HPDE6-E6E7 (cell line): ENCODE measurements around the gene GABPB1.

Experiments used
- DNase-seq: peaks from one replicate; pipeline ENCODE4 v3.0.0; 2011; ENCODE audit warnings: missing footprints; ENCODE audit errors: extremely low spot score

The GABPB1 gene

DNA sequence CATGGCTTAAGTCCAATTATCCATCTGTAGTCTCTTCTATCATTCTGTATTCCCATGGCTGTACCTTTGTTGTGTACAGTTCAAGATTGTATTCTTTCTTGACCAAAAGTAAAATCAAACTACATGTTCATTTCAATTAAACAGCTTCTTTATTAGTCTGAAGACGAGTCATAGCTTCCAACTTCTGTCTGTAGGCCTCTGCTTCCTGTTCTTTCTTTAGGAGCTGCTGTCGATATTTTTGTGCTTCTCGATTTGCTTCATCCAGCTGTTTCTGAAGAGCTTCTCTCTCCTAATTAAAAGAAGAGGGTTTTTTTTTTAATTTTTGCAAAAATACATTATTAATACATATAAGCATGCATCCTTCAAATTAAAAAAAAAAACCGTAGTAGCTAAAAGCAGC, 76.5 kb downstream of the GABPB1 start:
- no peak for DNase-seq

DNA sequence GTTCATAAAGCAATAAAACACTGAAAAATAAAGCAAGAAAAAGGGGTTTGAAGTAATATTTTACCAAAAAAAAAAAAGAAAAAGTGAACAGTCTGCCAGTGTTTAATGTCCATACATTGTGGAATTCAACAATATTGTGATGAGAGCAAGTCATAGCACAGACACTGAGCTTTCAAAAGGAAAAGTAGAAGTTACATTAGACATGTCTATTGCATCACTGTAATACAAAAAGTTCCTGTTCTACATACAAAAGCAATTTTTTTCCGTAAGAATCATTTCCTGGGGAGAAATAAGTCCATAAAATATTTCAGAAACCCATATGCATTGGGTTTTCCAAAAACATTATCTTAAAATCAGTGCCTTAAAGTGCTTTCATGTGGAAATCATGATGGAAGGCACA, 77.6 kb downstream of the GABPB1 start:
- DNase-seq = no peak

DNA sequence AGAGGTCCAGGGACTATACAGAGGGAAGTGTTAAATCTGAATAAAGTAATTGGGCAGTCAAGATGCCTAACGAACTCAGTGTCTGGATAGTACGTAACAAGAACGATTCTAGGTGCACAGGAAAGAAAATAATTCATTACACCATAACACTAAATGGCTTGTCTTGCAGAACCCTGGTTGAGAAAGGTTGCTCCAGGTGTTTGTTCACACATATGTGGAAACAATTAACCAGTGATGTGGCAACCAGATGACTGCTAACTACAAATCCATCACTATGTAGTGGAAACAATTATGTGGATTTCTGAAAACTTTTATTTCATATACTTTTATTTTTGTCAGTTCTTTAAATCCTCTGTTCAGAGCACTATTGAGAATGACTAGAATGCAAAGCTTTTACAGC, 79.1 kb downstream of the GABPB1 start:
- DNase-seq = no peak

DNA sequence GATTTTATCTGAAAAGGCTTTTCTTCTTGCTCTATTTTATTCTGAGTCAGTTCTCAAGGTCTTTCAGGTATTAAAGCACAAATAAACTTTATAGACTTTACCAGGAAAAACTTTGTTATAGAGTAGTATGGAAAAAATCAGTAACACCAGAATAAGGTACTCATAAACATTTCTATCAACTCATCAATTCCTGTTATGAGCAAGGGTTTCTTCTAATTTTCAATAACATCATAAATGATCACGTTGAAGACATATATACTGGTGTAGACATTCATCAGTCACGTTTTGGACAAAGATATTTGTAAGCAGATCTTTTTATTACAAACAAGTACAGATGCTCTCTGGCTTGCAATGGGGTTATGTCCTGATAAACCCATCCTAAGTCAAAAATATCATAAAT, 79.9 kb downstream of the GABPB1 start:
- no peak for DNase-seq

DNA sequence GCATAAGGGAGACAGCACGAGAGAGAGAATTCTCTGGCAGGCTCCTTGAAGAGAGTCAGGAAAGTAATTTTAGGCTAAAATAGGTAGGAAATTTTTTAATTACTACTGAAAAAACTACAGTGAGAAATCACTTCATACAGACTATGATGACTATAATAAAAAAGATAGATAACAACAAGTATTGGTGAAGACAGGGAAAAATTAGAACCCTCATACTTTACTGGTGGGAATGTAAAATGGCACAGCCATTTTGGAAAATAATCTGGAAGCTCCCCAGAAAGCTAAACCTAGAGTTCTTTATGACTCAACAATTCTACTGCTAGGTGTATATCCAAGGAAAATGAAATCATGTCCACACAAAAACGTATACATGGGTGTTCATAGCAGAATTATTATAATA, 87.4 kb downstream of the GABPB1 start:
- no peak for DNase-seq

DNA sequence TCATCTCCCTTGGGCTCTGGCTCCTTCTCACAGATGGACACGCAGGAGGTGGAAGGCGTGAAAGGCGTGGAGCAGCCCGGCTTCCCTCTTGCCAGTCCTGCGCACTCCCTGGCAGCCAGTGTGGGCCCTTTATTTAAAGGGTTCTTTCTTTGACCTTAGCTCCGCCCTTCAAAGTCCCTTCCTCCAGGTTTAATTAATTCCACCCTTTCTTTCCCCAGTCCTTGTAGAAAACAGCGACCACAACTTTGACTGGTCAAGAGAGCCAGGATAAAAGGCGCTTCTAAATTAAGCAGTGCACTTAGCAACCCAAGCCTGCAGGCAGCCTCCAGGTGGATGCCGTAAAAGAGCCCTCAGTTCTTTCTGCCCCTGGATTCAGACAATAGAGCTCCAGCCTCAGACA, 89.4 kb downstream of the GABPB1 start, which contains the start of gene HDC:
Gene HDC (minus strand): TSS at position 107 of the 400 bp plus-strand sequence. CDS start 103 bp downstream, at position 4.
- no peak for DNase-seq

DNA sequence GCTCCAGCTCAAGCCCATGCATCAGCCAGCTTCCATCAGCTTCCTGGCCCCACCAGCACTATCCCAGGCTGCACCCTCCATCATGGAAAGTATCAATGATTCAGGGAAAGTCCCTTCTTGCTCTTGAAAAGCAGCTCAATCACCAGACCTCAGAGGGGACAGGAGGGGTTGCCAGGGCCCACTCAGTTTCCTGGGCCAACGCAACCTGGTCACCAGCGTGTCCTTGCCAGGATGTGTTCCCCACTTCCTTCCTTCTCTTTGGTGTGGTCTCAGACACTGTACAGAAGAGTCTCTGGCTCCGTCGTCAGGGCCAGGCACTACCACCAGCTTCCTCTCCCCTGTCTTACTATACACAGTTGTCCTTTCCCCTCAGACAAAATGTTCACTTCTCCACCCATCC, 92.5 kb downstream of the GABPB1 start:
- no peak for DNase-seq

DNA sequence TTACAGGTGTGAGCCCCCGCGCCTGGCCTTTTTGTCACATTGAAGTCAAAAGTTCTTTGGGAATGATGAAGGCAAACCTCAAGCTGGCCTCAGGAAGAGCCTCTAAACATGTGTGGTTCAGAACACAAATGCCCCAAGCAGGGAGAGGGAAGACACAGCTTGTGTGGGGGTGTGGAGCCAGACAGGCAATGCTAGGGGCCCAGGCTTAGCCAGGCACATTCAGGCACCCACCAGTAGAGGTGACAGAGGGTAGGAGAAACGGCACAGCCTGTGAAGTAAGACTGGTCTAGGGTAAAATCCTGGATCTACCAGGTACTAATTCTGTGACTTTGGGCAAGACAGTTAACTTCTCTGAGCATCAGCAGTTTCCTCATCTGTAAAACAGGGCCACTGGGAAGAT, 93.0 kb downstream of the GABPB1 start:
- DNase-seq = no peak

DNA sequence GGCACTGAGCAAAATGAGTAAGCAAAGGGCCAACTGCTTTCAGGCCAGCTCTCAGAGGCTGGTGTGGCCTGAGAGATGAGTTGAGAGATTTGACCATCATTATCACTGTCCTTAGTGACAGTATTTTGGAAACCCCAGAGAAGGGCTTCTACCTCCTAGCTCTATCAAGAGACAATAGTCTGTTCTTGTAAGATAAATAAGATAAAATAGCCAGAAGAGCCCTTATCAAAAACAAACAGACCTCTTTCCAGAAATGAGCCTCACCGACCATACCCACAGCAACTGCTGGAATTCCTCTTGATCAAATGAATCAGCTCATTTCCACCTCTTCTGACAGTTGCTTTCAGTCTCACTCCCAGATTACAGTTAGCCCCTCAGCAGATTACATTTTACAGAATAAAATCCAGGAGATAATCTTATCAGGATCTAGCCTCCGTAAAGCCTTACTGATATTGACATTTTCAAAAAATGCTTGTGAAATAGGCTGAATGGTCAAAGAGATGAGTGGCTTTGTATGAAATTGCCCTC, 94.0 kb downstream of the GABPB1 start:
- DNase-seq = no peak

DNA sequence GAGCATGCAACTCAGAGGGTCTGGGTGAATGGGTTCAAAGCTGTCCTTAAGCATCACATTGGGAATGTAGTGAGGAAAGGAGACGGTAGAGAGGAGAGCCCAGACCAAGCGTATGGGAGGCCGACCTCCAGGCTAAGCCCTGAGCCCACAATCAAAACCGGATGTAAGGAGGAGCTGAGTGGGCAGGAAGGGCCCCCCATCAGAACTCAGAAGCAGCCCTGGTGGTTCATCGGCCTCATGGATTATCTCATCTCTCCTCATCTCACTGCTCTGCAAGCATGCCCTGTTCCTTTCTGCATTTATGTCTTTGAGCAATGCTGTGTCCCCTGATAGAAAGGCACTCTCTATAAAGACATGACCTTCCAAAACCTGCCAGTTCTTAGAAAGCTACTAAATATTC, 95.7 kb downstream of the GABPB1 start:
- no peak for DNase-seq

DNA sequence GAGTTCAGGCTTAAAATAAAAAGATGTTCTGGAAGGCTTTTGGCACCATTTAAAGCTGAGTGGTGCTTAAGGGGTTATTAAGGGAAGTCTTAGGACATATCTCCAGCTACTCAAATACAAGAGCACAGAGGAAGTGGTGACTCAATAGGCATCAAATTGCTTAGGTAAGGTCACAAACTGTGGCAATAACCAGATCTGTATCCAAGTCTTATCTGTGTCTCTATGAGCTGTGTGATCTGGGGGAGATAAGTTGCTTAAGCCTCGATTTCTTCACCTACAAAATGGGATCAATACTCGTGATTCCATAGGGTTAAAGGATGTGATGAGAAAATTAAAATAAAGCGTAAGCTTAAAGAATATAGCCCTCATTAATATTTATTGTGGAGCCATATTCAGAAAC, 97.1 kb downstream of the GABPB1 start:
- peak; percentile 37 for DNase-seq

DNA sequence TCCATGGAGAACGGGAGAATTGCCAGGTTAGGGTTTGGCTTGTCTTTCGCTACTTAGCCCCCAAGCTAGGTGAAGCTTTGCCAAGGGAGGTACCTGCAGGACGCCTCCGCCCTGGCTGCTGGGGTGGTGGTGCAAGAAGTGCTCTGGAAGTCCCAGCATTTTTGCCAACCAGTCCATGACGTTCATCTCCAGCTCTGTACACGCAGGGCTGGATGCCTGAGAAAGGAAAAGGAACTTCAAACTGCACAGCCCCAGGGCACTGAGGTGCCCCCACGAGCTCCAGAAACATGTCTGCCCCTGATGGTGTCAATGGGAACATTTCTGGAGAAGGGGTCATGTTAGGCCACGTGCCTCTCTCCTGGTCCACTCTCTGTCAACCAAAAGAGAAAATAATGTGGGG, 97.7 kb downstream of the GABPB1 start:
- no peak for DNase-seq

DNA sequence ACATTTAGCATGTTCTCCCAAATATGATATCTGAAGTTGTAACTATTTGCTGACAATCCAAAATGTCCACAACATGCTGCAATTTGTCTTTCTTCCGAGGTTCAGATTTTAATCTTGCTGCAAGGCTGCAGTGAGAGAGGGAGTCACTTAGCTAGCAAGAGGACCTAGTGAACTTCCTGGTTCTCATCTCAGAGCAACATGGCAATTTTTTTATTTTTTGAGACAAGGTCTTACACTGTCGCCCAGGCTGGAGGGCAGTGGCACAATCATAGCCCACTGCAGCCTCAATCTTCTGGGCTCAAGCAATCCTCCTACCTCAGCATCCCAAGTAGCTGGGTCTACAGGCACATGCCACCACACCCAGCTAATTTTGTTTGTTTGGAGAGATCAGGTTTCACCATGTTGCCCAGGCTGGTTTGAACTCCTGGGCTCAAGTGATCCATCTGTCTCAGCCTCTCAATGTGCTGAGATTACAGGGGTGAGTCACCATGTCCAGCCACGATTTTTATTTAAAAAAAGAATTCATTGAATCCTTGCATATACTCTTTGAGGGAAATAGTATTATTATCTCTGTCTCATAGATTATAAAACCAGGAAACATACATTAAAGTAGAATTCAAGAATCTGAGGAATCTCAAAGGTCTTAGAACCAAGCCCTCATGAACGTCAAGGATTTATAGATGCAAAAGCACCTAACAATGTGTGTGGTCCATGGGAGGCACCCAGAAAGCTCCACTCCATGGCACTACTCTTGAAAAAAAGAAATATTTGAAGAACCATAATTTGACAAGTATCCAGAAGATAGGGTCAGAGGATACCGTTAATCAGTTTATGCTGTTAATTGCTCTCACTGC, 98.6 kb downstream of the GABPB1 start:
- no peak for DNase-seq

DNA sequence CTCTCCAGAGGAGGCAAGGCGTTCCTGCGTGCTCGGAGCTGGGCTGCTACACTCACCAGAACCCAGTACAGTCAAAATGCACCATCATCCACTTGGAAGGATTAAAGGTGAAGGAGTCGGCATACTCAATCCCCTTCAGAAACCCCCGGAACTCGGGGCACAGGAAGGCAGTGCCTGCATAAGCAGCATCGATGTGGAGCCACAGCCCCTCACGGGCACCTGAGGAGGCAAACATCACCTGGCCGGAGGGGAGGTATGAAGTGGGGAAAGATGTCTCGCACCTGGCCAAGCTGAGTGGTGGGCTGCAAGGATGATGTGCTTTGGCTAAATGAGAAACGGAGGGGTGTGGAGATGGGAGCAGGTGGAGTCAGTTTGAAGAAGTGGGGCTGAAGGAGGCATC, 102.4 kb downstream of the GABPB1 start:
- DNase-seq = no peak

DNA sequence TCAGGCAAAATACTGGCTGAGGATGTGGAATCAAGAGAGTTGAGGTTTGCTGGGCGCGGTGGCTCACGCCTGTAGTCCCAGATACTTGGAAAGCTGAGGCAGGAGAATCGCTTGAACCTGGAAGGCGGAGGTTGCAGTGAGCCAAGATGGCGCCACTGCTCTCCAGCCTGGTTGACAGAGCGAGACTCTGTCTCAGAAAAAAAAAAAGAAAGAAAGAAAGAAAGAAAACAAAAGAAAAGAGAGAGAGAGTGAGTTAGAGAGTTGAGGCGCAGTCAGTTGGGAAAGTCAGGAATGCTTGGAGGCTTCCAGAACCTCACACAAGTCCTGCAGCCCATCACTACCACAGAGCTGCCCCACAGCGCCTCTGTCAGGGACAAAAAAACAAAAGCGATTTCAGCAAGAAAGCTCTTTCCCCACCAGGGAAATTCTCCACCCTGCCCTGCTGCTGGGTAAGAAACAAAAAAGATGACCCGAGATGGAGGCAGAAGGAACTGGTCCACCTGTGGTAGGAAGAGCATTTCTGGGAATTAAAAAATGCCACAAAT, 103.3 kb downstream of the GABPB1 start:
- DNase-seq = no peak

DNA sequence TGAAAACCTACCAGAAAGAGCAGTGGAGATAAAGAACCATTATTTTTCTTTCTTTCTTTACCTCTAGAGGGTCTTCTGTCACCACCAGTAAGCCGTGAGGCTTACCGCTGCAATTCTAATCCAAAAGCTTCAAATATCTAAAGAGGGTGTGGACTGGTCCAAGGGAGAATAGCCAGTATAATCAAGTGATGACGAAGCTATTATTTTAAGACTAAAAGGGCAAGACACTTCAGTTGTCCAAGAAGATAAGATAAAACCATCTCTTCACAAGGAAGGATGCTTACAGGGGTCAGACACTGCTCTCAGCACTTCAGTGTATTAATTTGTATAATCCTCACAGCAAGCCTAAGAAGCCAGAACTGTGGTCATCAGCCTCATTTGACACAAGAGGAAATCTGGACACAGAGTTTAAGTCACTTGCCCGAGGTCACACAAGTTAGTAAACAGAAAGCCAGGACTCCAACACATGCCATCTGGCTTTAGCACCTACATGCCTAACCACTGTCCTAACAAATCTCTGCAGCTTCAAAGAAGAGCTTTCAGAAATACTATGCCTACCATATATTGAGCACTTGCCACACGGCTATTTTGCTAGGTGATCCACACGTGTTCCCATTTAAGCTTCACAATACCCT, 104.1 kb downstream of the GABPB1 start:
- no peak for DNase-seq

DNA sequence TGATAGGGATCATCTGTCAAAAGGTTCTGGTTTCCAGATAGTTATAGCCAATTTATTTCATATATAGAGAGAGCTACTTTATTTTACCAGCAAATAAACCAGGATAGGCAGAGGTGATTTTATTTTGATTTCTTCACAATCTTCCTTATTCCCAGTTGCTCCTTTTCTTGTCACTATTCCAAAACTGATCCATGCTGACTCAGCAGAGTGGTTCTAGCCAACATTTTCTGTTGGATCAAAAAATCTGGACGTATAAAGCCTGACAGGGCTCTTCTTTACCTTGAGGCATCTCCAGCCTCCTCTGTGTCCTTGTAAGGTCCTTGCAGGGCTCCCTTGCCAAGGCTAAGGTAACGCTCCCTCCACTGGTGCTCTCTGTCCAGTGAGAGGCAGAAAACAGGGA, 105.3 kb downstream of the GABPB1 start:
- DNase-seq = no peak

DNA sequence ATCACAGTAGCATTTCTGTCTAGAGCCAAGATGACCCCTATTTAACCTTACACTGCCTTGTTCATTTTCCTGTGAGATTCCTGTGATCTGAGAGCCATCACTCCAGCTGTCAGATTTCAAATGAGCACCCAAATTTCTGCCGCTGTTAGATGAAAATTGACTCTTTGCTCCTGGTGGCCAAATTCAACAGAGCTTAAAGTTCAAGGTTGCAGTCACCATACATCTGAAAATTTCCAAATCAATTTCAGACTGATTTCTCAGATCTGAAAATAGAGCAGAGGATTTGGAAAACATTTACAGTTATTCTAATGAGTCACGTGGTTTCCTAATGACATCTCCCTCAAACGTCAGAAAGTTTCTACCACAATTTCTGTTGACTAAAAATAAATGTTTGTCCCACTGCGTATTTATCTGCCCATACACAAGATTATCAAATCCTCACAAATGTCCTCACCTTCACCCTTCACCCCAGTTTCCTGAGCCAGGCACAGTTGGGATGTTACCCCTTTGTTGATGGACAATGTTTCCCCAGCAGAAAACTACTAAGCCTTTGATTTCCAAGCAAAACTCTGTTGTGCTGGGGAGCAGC, 105.9 kb downstream of the GABPB1 start:
- DNase-seq = no peak

DNA sequence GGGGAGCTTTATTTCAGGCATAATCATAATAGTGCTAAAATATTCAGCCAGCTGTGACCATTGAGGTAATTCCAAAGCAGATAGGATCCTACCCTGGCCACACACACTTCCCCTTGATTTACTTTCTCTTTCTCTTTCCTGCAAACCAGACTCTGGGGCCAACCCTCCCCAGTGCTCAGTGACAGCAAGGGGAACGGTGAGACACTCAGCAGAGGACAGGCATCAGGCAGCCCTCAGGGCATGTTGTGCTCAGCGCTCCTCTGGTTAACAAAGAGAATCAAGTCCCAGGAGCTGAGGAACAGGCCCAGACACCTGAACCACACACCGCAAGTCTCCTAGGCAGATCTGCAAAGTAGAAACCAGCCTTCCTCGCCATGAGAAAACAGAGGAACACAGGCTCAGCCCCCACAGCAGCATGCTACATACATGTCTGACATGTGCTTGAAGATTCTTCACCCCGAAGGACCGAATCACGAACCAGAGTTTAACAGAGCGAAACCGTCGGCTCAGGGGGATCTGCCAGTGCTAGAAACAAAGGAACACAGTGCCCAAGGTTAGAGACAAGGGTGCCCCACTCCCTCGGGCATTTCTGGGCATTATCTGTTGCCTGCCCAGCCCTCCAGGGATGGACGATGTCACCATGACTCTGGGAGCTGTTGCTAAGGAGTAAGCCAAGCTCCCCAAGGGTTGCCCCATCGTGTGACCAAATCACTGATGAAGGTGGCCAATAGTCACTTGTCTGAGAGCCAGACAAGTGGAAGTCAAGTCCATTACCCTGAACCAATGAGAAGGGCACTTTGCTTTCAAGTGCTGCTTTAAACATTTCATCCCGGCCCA, 107.0 kb downstream of the GABPB1 start:
- DNase-seq = peak; percentile 60

DNA sequence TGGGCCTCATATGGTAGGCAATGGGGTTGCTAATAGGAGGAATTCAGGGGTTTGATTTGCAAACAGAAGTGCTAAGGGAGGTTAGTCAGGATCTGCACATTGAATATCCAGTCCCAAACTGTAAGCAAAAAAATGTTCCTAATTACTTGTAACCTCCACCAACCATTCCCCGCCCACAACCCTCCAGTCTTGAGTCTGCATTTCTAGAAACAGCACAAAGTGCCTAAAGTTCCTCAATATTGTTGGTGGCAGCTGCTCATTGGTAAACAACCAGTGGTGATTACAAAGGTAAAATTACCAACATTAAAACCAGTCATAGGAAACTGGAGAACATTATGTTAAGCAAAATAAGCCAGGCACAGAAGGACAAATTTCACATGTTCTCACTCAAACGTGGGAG, 108.4 kb downstream of the GABPB1 start:
- no peak for DNase-seq

DNA sequence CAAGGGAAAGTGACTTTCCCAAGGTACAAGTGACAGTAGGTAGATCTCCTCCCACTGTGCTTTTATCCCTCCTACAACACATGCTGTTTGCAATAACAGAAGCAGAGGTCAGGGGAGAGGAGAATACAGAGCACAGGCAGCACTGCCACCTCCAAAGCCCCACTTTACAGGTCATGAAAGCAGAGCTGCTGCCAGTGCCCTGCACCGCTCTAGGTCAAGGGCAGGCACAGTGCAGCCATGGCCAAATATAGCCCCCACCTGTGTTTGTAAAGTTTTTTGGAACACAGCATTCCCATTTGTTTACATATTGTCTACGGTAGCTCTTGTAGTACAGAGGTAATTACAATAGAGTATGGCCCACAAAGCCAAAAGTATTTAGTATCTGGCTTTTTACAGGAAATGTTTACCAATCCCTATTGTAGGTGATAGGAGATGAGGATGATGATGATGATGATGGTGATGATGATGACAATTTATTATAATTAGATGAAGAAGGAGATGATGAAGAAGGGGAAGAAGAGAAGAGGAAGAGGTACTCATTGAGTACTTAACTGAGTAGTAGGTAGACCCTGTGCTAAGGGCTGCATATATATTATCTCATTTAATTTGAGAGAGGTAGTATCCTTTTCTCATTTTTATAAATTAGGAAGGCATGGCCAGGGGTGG, 109.9 kb downstream of the GABPB1 start:
- DNase-seq = no peak
